Ovary (tissue), 9 donors: Measurements from ENCODE around the gene ASIC4. TPM values are rescaled to one million over a fixed set of nuclear protein-coding genes. Genes with fewer than 3 reads are reported as not detected.
A peak's percentile ranks its signal among the peaks of the same experiment; 100 is the strongest.

ENCODE experiments used
- DNase-seq, 5 donors: peaks; one replicate each; pipeline ENCODE4 v3.0.0-alpha.2; 2019 to 2020
- H3K27ac ChIP-seq, 2 donors: fragments of 200-600 bp; one replicate each; pipeline versions ENCODE4 v1.5.1 to v1.8.0; 2019 to 2022
- H3K27me3 ChIP-seq: fragments of 200-600 bp; one replicate; pipeline ENCODE4 v1.8.0; 2022
- H3K36me3 ChIP-seq: fragments of 200-600 bp; sonication (generic); one replicate; pipeline ENCODE4 v1.5.1; 2019
- H3K4me1 ChIP-seq: one replicate; pipeline ENCODE4 v1.8.1; 2013; ENCODE audit warnings: mild to moderate bottlenecking, moderate library complexity; ENCODE audit not compliant: insufficient read depth
- H3K4me3 ChIP-seq: fragments of 200-600 bp; sonication (generic); one replicate; pipeline ENCODE4 v1.5.1; 2017
- H3K9me3 ChIP-seq, 2 donors: fragments of 200-600 bp in 1 of 2; sonication (generic) in 1 of 2; one replicate each; pipeline versions ENCODE4 v1.5.1 to v1.8.1; 2013 to 2019; ENCODE audit warnings: mild to moderate bottlenecking in 1 of 2, moderate library complexity in 1 of 2
- EP300 ChIP-seq: sonication (generic); formaldehyde crosslinking; IDR thresholded peaks from one replicate; pipeline ENCODE4 v1.6.1; 2017; ENCODE audit warnings: antibody characterized with exemption
- POLR2A ChIP-seq: fragments of 450-650 bp; IDR thresholded peaks from one replicate; pipeline ENCODE4 v1.6.1; 2017; ENCODE audit warnings: antibody characterized with exemption, mild to moderate bottlenecking, moderate library complexity
- WGBS, 3 donors: extraction: QIAGEN DNeasy Blood & Tissue Kit in 1 of 3; methylation state at CpG; one replicate each; pipeline versions ENCODE4 v1.1.5 to v1.1.7; 2013 to 2017; 5-methylcytosine and 5-hydroxymethylcytosine counted together
- intact Hi-C, 4 donors: fragments of 100-400 bp; cut with DNase I; formaldehyde crosslinking; loops; one replicate each; pipeline versions ENCODE4 v1.11.0 to v1.15.1; 2022 to 2023
- polyA plus RNA-seq, 2 donors: library from polyadenylated mRNA; stranded (reverse); fragments of 200-250 nt in 1 of 2; fragments of 350-450 nt in 1 of 2; fragmentation: Illumina TruSeq in 1 of 2; extraction: RNeasy Lipid Tissue Mini Kit (QIAGEN cat#74804) in 1 of 2; gene quantifications; one replicate each; pipeline ENCODE4 v1.2.3, GENCODE V29; 2013 to 2014
- total RNA-seq, 7 donors: library from RNA; depleted of rRNA in 2 of 7; stranded (reverse); fragments of >200 nt in 2 of 7; fragmentation: NEBNext Ultra II Directional in 3 of 7; extraction: Animal tissue kit (Norgen Biotek cat#: 25700) in 3 of 7; gene quantifications; one replicate each; pipeline versions ENCODE4 v1.1.0 to v1.2.4, GENCODE V29; 2016 to 2023
- TF ChIP-seq, protein P1 (sequence below), 3 donors: fragments of 450-650 bp in 2 of 3; fragments of 200-600 bp in 1 of 3; IDR thresholded peaks; one replicate each; pipeline versions ENCODE4 v1.5.1 to v1.8.0; 2016 to 2022; ENCODE audit warnings: antibody characterized with exemption in 3 of 3, mild to moderate bottlenecking in 1 of 3
- donor health status: DM: no; HTN: no; CAD: no; lungs with moderate emphysema.
- donor health status: DM: no; HTN: no; CAD: no.
- donor health status: Bipolar disorder and iron deficiency.
- donor health status: DM: yes; HTN: yes; CAD: no.
- donor health status: DM: no; HTN: no; CAD: no.
- donor health status: DM: yes; HTN: yes; CAD: no.

ASIC4 gene
- total and polyA plus RNA-seq, 9 donors = 0.05 to 0.28 (median 0.17) TPM; not detected in 5

DNA sequence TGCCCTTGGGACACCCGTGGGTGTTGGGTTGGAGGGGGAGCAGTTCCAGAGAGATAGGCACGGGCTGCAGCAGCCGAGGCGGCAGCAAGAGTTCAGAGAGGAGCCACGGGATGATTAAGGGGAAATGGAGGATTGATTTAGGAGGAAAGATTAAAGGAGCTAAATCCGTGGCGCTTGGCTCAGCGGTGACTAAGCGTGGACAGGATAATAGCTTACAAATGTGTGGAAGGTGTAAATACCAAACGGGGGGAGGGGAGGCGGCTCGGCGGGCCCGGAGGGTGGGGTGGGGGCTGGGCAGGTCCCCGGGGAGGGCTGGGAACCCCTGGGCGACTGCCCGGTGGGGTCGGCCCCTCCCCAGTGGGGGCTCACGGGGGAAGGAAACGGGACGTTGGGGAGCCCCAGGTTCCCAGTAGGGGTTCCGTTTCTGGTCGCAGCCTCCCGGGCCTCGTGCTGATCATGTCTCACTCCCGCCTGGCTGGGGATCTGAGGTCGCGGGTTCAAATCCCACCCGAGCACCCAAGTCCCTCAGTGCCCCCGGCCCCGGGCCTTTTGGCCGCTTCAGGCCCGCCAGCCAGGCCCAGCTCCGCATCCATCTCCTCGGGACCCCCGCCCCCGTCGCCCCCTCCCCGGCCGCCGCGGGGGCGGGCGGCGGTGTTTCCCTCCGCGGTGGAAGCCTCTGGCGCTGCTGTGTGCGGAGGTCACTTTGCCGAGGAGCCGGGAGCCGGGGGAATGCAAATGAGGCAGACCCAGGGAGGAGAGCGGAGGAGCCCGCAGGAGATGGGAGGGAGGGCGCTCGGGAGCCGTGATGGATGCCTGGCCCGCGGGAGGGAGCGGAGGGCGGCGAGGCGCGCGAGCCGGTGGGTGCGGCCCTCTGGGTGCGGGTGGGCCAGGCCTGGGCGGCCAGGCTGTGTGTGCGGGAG lies 8.1 kb downstream of the ASIC4 start:
- peak in 3 of 5 donors; percentile 60 to 62 (median 60) for DNase-seq
- intact Hi-C loops = loop anchor here in 3 of 4 donors (5.0 to 10.0 kb wide), 3 partner anchors 48 to 248 kb away; partner anchors contain the start of gene DNAJB2 (in 2 of the 3)
- H3K4me3 ChIP-seq = peak overlapping the region; percentile 27

GRCh38 chr2:219523031-219523671 lies 8.9 kb downstream of the ASIC4 start:
- intact Hi-C loops = loop anchor here in 3 of 4 donors (5.0 to 10.0 kb wide), 3 partner anchors 48 to 248 kb away; partner anchors contain the start of gene DNAJB2 (in 2 of the 3)
- TF ChIP-seq POLR2A = no peak
- no peak for TF ChIP-seq EP300
- TF ChIP-seq, protein P1, sequence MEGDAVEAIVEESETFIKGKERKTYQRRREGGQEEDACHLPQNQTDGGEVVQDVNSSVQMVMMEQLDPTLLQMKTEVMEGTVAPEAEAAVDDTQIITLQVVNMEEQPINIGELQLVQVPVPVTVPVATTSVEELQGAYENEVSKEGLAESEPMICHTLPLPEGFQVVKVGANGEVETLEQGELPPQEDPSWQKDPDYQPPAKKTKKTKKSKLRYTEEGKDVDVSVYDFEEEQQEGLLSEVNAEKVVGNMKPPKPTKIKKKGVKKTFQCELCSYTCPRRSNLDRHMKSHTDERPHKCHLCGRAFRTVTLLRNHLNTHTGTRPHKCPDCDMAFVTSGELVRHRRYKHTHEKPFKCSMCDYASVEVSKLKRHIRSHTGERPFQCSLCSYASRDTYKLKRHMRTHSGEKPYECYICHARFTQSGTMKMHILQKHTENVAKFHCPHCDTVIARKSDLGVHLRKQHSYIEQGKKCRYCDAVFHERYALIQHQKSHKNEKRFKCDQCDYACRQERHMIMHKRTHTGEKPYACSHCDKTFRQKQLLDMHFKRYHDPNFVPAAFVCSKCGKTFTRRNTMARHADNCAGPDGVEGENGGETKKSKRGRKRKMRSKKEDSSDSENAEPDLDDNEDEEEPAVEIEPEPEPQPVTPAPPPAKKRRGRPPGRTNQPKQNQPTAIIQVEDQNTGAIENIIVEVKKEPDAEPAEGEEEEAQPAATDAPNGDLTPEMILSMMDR (IDR thresholded peaks at IDR 0.05) = no peak
- no peak for DNase-seq
- no peaks in the 10 kb centered on the region for H3K4me1 ChIP-seq
- peak overlapping the region; percentile 27 for H3K4me3 ChIP-seq
- 25 to 29% (median 28%) methylated on average over 24 of the region's 24 CpGs for WGBS, 3 donors
- no peaks in the 10 kb centered on the region for H3K36me3 ChIP-seq
- H3K9me3 ChIP-seq = no peaks in the 10 kb centered on the region
- H3K27me3 ChIP-seq = no peaks in the 10 kb centered on the region
- H3K27ac ChIP-seq = no peak overlapping the region

More for the DNA sequence above, 8.1 kb downstream of the ASIC4 start:
- Histone ChIP-seq H3K4me1 (no peaks in the 10 kb centered on the region), H3K9me3 (no peaks in the 10 kb centered on the region), H3K27ac (no peak overlapping the region), H3K36me3 (no peaks in the 10 kb centered on the region), H3K27me3 (no peaks in the 10 kb centered on the region)
- no peak for TF ChIP-seq EP300
- no peak for TF ChIP-seq POLR2A
- 2 to 3% (median 2%) methylated on average over 46 to 70 of the region's 70 CpGs for WGBS, 3 donors

- no peaks in the 10 kb centered on the region for H3K4me1 ChIP-seq
- WGBS, 3 donors = 88 to 94% (median 90%) methylated on average over 2 of the region's 2 CpGs
- intact Hi-C loops = loop anchor here in 3 of 4 donors (2.0 to 10.0 kb wide), 5 partner anchors 42 to 250 kb away; partner anchors contain the start of gene DNAJB2 (in 2 of the 3)
- H3K27me3 ChIP-seq = no peaks in the 10 kb centered on the region
- no peak for TF ChIP-seq POLR2A
- no peak for TF ChIP-seq EP300
- TF ChIP-seq, protein P1 (IDR thresholded peaks at IDR 0.05) = no peak
- no peak overlapping the region for H3K27ac ChIP-seq
- no peaks in the 10 kb centered on the region for H3K36me3 ChIP-seq
- H3K9me3 ChIP-seq = no peaks in the 10 kb centered on the region
- no peak overlapping the region for H3K4me3 ChIP-seq
- no peak for DNase-seq
These were observed 10.5 kb downstream of the ASIC4 start for GRCh38 chr2:219524817-219525216.

DNA sequence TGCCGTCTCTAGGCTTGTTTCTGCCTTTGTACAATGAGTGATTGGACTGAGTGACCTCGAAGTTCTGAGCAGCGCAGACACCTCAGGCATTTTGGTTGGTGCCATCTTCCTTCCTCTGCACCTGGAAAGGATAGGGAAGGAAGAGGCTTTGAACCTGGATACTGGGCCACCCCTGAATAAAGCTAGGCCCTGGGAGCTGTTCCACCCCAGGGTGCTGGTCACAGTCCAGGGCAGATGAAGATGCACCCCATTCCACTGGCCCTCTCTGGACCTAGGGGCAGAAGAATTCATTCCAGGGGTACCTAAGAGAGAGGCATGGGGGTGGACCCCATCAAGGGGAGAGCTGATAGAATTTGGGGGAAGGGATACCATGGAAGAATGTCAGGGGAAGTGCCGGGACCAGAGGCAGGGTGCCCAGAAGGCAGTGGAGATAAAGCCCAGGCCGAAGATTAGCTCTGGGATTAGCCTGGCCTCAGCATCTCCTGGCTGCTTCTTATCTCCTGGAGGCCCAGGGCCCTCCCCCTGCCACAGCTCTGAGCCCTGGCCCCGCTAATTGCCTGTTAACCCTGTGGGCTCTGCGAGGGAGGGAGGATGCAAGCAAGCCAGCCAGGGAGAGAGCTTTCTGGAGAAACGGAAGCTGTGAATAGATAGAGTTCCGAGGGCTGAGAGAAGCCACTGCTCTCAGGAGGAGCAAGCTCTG lies 11.4 kb downstream of the ASIC4 start:
- DNase-seq = no peak
- intact Hi-C loops = loop anchor here in 3 of 4 donors (2.0 to 10.0 kb wide), 5 partner anchors 43 to 251 kb away; partner anchors contain the start of gene DNAJB2 (in 2 of the 3)
- no peak overlapping the region for H3K4me3 ChIP-seq
- no peaks in the 10 kb centered on the region for H3K4me1 ChIP-seq
- H3K9me3 ChIP-seq = no peaks in the 10 kb centered on the region
- WGBS, 3 donors = 34 to 53% (median 47%) methylated on average over 9 of the region's 9 CpGs
- H3K27me3 ChIP-seq = no peaks in the 10 kb centered on the region
- H3K36me3 ChIP-seq = no peaks in the 10 kb centered on the region
- H3K27ac ChIP-seq = no peak overlapping the region
- TF ChIP-seq POLR2A = no peak
- no peak for TF ChIP-seq EP300
- TF ChIP-seq, protein P1 (IDR thresholded peaks at IDR 0.05) = no peak
